Measurements from ENCODE around the gene ZNF175.

The ZNF175 gene

GRCh38 chr19:51639916-51640315 lies 68.8 kb downstream of the ZNF175 start:
- no peaks in the 10 kb centered on the region for H3K79me2 ChIP-seq (ENCODE audit: control insufficient read depth, low read length)
- H3K4me3 ChIP-seq (ENCODE audit: low read length): no peak overlapping the region
- no peaks in the 10 kb centered on the region for H3F3A ChIP-seq (ENCODE audit: control insufficient read depth, insufficient read depth)
- H3K9me2 ChIP-seq (replicated peaks; ENCODE audit: control insufficient read depth, low read length): no peaks in the 10 kb centered on the region
- no peak overlapping the region for H3K4me2 ChIP-seq (ENCODE audit: low read length)
- no peak for TF ChIP-seq CTCF (IDR thresholded peaks at IDR 0.05; ENCODE audit: low read depth, low read length, poor library complexity, severe bottlenecking)
- no peak for TF ChIP-seq EZH2phosphoT487 (IDR thresholded peaks at IDR 0.05; ENCODE audit: borderline replicate concordance, low read length)
- H3K27ac ChIP-seq (ENCODE audit: low read depth, low read length): no peak overlapping the region
- no peaks in the 10 kb centered on the region for H3K36me3 ChIP-seq (ENCODE audit: control insufficient read depth, low read length)
- no peaks in the 10 kb centered on the region for H3K4me1 ChIP-seq (ENCODE audit: control insufficient read depth, low read length)
- H3K27me3 ChIP-seq (ENCODE audit: control insufficient read depth, low read length): no peaks in the 10 kb centered on the region
- H3K9me3 ChIP-seq (ENCODE audit: control insufficient read depth, insufficient read depth, low read length): no peaks in the 10 kb centered on the region
- no peaks in the 10 kb centered on the region for H4K20me1 ChIP-seq (ENCODE audit: control insufficient read depth, insufficient read depth, low read depth, low read length)

- H3K79me2 ChIP-seq (ENCODE audit: control insufficient read depth, low read length): no peaks in the 10 kb centered on the region
- TF ChIP-seq CTCF (IDR thresholded peaks at IDR 0.05; ENCODE audit: low read depth, low read length, poor library complexity, severe bottlenecking) (no peak), EZH2phosphoT487 (IDR thresholded peaks at IDR 0.05; ENCODE audit: borderline replicate concordance, low read length) (no peak)
- H3K36me3 ChIP-seq (ENCODE audit: control insufficient read depth, low read length): no peaks in the 10 kb centered on the region
- H3K9me2 ChIP-seq (replicated peaks; ENCODE audit: control insufficient read depth, low read length): no peaks in the 10 kb centered on the region
- no peak overlapping the region for H3K4me3 ChIP-seq (ENCODE audit: low read length)
- H3K4me2 ChIP-seq (ENCODE audit: low read length): no peak overlapping the region
- H4K20me1 ChIP-seq (ENCODE audit: control insufficient read depth, insufficient read depth, low read depth, low read length): no peaks in the 10 kb centered on the region
- no peaks in the 10 kb centered on the region for H3K4me1 ChIP-seq (ENCODE audit: control insufficient read depth, low read length)
- H3F3A ChIP-seq (ENCODE audit: control insufficient read depth, insufficient read depth): no peaks in the 10 kb centered on the region
- no peaks in the 10 kb centered on the region for H3K9me3 ChIP-seq (ENCODE audit: control insufficient read depth, insufficient read depth, low read length)
- H3K27ac ChIP-seq (ENCODE audit: low read depth, low read length): no peak overlapping the region
- H3K27me3 ChIP-seq (ENCODE audit: control insufficient read depth, low read length): 0 out of 2 replicates have a peak, but pooled peaks cover 1% of the 10 kb centered on the region
These were observed 69.3 kb downstream of the ZNF175 start for GRCh38 chr19:51640386-51640785.

- no peaks in the 10 kb centered on the region for H4K20me1 ChIP-seq (ENCODE audit: control insufficient read depth, insufficient read depth, low read depth, low read length)
- no peaks in the 10 kb centered on the region for H3K79me2 ChIP-seq (ENCODE audit: control insufficient read depth, low read length)
- no peak overlapping the region for H3K4me2 ChIP-seq (ENCODE audit: low read length)
- H3K4me1 ChIP-seq (ENCODE audit: control insufficient read depth, low read length): no peaks in the 10 kb centered on the region
- H3F3A ChIP-seq (ENCODE audit: control insufficient read depth, insufficient read depth): no peaks in the 10 kb centered on the region
- H3K36me3 ChIP-seq (ENCODE audit: control insufficient read depth, low read length): no peaks in the 10 kb centered on the region
- no peaks in the 10 kb centered on the region for H3K9me2 ChIP-seq (replicated peaks; ENCODE audit: control insufficient read depth, low read length)
- TF ChIP-seq EZH2phosphoT487 (IDR thresholded peaks at IDR 0.05; ENCODE audit: borderline replicate concordance, low read length) (no peak), CTCF (IDR thresholded peaks at IDR 0.05; ENCODE audit: low read depth, low read length, poor library complexity, severe bottlenecking) (no peak)
- H3K9me3 ChIP-seq (ENCODE audit: control insufficient read depth, insufficient read depth, low read length): no peaks in the 10 kb centered on the region
- 0 out of 2 replicates have a peak, but pooled peaks cover 3% of the 10 kb centered on the region for H3K27me3 ChIP-seq (ENCODE audit: control insufficient read depth, low read length)
- no peak overlapping the region for H3K27ac ChIP-seq (ENCODE audit: low read depth, low read length)
- H3K4me3 ChIP-seq (ENCODE audit: low read length): no peak overlapping the region
These were observed 70.6 kb downstream of the ZNF175 start for GRCh38 chr19:51641648-51642047.
